ENCODE measurements around the gene BECN2. TPM values are rescaled to one million over a fixed set of nuclear protein-coding genes. Genes with fewer than 3 reads are reported as not detected.

Gene BECN2
- total and polyA plus RNA-seq, 5 donors from 2014 or later, result not detected

- DNase-seq, result no peak
- Mint-ChIP-seq H3K4me3 (no peak overlapping the region), H3K36me3 (no peaks in the 10 kb centered on the region), H3K4me1 (peaks cover 0 to 8% (median 0%) of the 10 kb centered on the region in 4 donors), H3K27me3 (peaks cover 4% of the 10 kb centered on the region), H3K9me3 (no peaks in the 10 kb centered on the region), H3K27ac (no peak overlapping the region)
- H3K36me3 ChIP-seq (ENCODE audit: control insufficient read depth, insufficient read depth, low read length), result no peaks in the 10 kb centered on the region
- no peaks in the 10 kb centered on the region for H3K27me3 ChIP-seq (ENCODE audit: control insufficient read depth, insufficient read depth, low read length)
- peaks cover 4% of the 10 kb centered on the region for H3K4me1 ChIP-seq (ENCODE audit: control insufficient read depth, insufficient read depth, low read length, poor library complexity, severe bottlenecking)
- no peak for ATAC-seq (ENCODE audit: low read depth in 2 of 2)
- H3K9me3 ChIP-seq (ENCODE audit: control insufficient read depth in 2 of 2, low read length in 2 of 2), result no peaks in the 10 kb centered on the region
- no peak overlapping the region for H3K27ac ChIP-seq (ENCODE audit: insufficient read depth, low read length, poor library complexity, severe bottlenecking)
- no peak overlapping the region for H3K4me3 ChIP-seq (ENCODE audit: low read depth, low read length)
Measured at GRCh38 chr1:242000434-242000833, 42.9 kb downstream of the BECN2 start.

DNA sequence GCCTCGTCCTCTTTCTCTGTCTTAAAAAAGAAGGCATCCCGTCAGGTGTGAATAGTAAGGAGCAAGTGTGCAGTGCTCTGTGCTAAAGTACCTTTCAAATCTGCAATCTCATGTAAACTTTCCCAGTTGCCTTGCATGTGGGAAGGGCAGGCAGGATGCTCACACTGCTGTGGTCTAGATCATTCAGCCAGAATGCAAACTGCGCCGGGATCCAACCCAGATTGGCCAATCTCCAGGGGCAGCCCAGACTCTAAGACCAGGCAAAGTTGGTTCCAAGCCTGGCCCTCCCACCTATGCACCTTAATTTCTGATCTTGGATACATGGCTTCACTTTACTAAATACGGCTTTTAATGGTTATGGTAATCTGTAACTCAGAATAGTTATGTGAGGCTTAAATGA is 44.5 kb downstream of the BECN2 start:
- H3K9me3 ChIP-seq (ENCODE audit: control insufficient read depth in 2 of 2, low read length in 2 of 2), result no peaks in the 10 kb centered on the region
- no peaks in the 10 kb centered on the region for H3K36me3 ChIP-seq (ENCODE audit: control insufficient read depth, insufficient read depth, low read length)
- H3K4me3 ChIP-seq (ENCODE audit: low read depth, low read length), result no peak overlapping the region
- no peak for DNase-seq
- Mint-ChIP-seq H3K27me3 (peaks cover 4% of the 10 kb centered on the region), H3K4me1 (peaks cover 0 to 8% (median 0%) of the 10 kb centered on the region in 4 donors), H3K4me3 (no peak overlapping the region), H3K9me3 (no peaks in the 10 kb centered on the region), H3K36me3 (no peaks in the 10 kb centered on the region), H3K27ac (no peak overlapping the region)
- no peak for ATAC-seq (ENCODE audit: low read depth in 2 of 2)
- H3K27me3 ChIP-seq (ENCODE audit: control insufficient read depth, insufficient read depth, low read length), result no peaks in the 10 kb centered on the region
- peaks cover 4% of the 10 kb centered on the region for H3K4me1 ChIP-seq (ENCODE audit: control insufficient read depth, insufficient read depth, low read length, poor library complexity, severe bottlenecking)
- no peak overlapping the region for H3K27ac ChIP-seq (ENCODE audit: insufficient read depth, low read length, poor library complexity, severe bottlenecking)

- DNase-seq (no peak), ATAC-seq (ENCODE audit: low read depth in 2 of 2) (no peak)
- Histone ChIP-seq H3K4me3 (ENCODE audit: low read depth, low read length) (no peak overlapping the region), H3K4me1 (ENCODE audit: control insufficient read depth, insufficient read depth, low read length, poor library complexity, severe bottlenecking) (peaks cover 4% of the 10 kb centered on the region), H3K9me3 (ENCODE audit: control insufficient read depth in 2 of 2, low read length in 2 of 2) (no peaks in the 10 kb centered on the region), H3K36me3 (ENCODE audit: control insufficient read depth, insufficient read depth, low read length) (no peaks in the 10 kb centered on the region), H3K27ac (ENCODE audit: insufficient read depth, low read length, poor library complexity, severe bottlenecking) (no peak overlapping the region), H3K27me3 (ENCODE audit: control insufficient read depth, insufficient read depth, low read length) (no peaks in the 10 kb centered on the region)
- Mint-ChIP-seq H3K4me3 (no peak overlapping the region), H3K36me3 (no peaks in the 10 kb centered on the region), H3K9me3 (no peaks in the 10 kb centered on the region), H3K4me1 (peaks cover 0 to 8% (median 0%) of the 10 kb centered on the region in 4 donors), H3K27ac (no peak overlapping the region), H3K27me3 (peaks cover 4% of the 10 kb centered on the region)
Measured at GRCh38 chr1:242002510-242002909, 44.9 kb downstream of the BECN2 start.

- no peaks in the 10 kb centered on the region for H3K36me3 Mint-ChIP-seq
- no peaks in the 10 kb centered on the region for H3K27me3 ChIP-seq (ENCODE audit: control insufficient read depth, insufficient read depth, low read length)
- H3K4me3 ChIP-seq (ENCODE audit: low read depth, low read length), result no peak overlapping the region
- H3K9me3 Mint-ChIP-seq, result no peaks in the 10 kb centered on the region
- no peak overlapping the region for H3K4me3 Mint-ChIP-seq
- no peaks in the 10 kb centered on the region for H3K4me1 Mint-ChIP-seq
- H3K36me3 ChIP-seq (ENCODE audit: control insufficient read depth, insufficient read depth, low read length), result no peaks in the 10 kb centered on the region
- H3K27ac ChIP-seq (ENCODE audit: insufficient read depth, low read length, poor library complexity, severe bottlenecking), result no peak overlapping the region
- no peak for ATAC-seq (ENCODE audit: low read depth in 2 of 2)
- no peaks in the 10 kb centered on the region for H3K9me3 ChIP-seq (ENCODE audit: control insufficient read depth in 2 of 2, low read length in 2 of 2)
- no peak for DNase-seq
- H3K27ac Mint-ChIP-seq, result no peak overlapping the region
- H3K27me3 Mint-ChIP-seq, result peaks cover 1% of the 10 kb centered on the region
- no peaks in the 10 kb centered on the region for H3K4me1 ChIP-seq (ENCODE audit: control insufficient read depth, insufficient read depth, low read length, poor library complexity, severe bottlenecking)
Measured at GRCh38 chr1:242004751-242005495, 47.4 kb downstream of the BECN2 start.

DNA sequence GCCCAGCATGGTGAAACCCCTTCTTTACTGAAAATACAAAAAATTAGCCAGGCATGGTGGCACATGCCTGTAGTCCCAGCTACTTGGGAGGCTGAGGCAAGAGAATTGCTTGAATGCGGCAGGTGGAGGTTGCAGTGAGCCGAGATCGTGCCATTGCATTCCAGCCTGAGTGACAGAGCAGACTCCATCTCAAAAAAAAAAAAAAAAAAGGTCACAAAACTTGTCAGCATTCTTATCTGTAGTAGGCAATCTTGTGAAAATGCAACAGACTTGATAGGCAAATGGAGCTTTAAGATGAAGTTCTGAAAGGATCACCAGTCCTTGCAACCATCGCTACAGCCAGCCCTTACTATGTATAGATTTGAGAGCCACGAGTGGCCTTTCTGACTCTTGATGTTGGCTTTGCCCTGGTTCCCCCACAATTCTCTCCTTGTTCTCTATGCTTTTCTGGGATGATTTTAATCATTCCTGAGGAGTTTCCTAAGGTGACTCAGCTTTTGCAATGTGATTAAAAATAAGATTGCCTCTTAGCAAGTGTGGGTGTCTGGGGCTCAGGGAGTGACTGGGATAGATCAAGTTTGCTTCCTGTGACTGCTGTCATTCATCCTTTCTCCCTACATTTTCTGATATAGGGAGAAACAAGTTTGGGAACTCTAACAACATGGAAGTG is 48.4 kb downstream of the BECN2 start:
- ATAC-seq (ENCODE audit: low read depth in 2 of 2) (no peak), DNase-seq (no peak)
- Histone ChIP-seq H3K4me1 (ENCODE audit: control insufficient read depth, insufficient read depth, low read length, poor library complexity, severe bottlenecking) (no peaks in the 10 kb centered on the region), H3K4me3 (ENCODE audit: low read depth, low read length) (no peak overlapping the region), H3K27me3 (ENCODE audit: control insufficient read depth, insufficient read depth, low read length) (no peaks in the 10 kb centered on the region), H3K9me3 (ENCODE audit: control insufficient read depth in 2 of 2, low read length in 2 of 2) (no peaks in the 10 kb centered on the region), H3K27ac (ENCODE audit: insufficient read depth, low read length, poor library complexity, severe bottlenecking) (no peak overlapping the region), H3K36me3 (ENCODE audit: control insufficient read depth, insufficient read depth, low read length) (no peaks in the 10 kb centered on the region)
- Mint-ChIP-seq H3K9me3 (no peaks in the 10 kb centered on the region), H3K27ac (no peak overlapping the region), H3K4me3 (no peak overlapping the region), H3K4me1 (no peaks in the 10 kb centered on the region), H3K36me3 (no peaks in the 10 kb centered on the region), H3K27me3 (no peaks in the 10 kb centered on the region)

DNA sequence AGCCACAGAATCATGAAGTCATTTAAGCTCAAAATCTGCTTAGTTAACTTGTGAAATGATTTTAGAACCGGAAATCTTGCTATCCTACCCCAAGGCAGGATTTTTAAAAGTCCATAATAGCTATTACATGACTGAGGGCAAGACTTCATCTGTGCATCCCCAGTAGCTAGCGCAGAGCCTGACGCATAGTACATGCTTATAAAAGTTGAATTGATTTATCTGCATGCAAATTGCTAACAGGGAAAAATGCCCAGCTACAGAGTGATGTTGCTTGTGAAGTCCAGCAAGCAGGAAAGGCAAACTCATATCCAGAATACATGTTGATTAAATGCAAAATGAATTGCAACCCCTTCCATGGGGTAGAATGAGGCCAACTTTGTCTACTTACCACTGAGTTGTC is 49.4 kb downstream of the BECN2 start:
- no peaks in the 10 kb centered on the region for H3K36me3 Mint-ChIP-seq

More for the DNA sequence above, 49.4 kb downstream of the BECN2 start:
- Mint-ChIP-seq H3K4me1 (no peaks in the 10 kb centered on the region), H3K27me3 (peaks cover 3% of the 10 kb centered on the region), H3K4me3 (no peak overlapping the region), H3K27ac (peak overlapping the region in 1 of 3 donors; percentile 38), H3K9me3 (no peaks in the 10 kb centered on the region)
- Histone ChIP-seq H3K9me3 (ENCODE audit: control insufficient read depth in 2 of 2, low read length in 2 of 2) (no peaks in the 10 kb centered on the region), H3K27ac (ENCODE audit: insufficient read depth, low read length, poor library complexity, severe bottlenecking) (no peak overlapping the region), H3K4me1 (ENCODE audit: control insufficient read depth, insufficient read depth, low read length, poor library complexity, severe bottlenecking) (no peaks in the 10 kb centered on the region), H3K36me3 (ENCODE audit: control insufficient read depth, insufficient read depth, low read length) (no peaks in the 10 kb centered on the region), H3K27me3 (ENCODE audit: control insufficient read depth, insufficient read depth, low read length) (no peaks in the 10 kb centered on the region), H3K4me3 (ENCODE audit: low read depth, low read length) (no peak overlapping the region)
- DNase-seq, result no peak
- ATAC-seq (ENCODE audit: low read depth in 2 of 2), result no peak

All from CD4-positive, CD25-positive, alpha-beta regulatory T cell (primary cell).